Uterus (tissue), 4 donors: ENCODE measurements around the gene TEX261. TPM values are rescaled to one million over a fixed set of nuclear protein-coding genes. Genes with fewer than 3 reads are reported as not detected.

Source experiments
- DNase-seq, 2 donors: peaks; one replicate each; pipeline ENCODE4 v3.0.0-alpha.2; 2019 to 2020
- H3K27ac ChIP-seq, 2 donors: fragments of 200-600 bp; sonication (generic); 1 replicate in 1 of 2; 2 replicates in 1 of 2; pipeline ENCODE4 v1.5.1; 2016 to 2018
- H3K27me3 ChIP-seq, 2 donors: fragments of 200-600 bp; sonication (generic); one replicate each; pipeline ENCODE4 v1.5.1; 2018 to 2019; ENCODE audit warnings: control low read depth in 1 of 2
- H3K36me3 ChIP-seq, 2 donors: fragments of 200-600 bp; sonication (generic); one replicate each; pipeline ENCODE4 v1.5.1; 2019; ENCODE audit warnings: control low read depth in 1 of 2
- H3K4me1 ChIP-seq, 2 donors: fragments of 200-600 bp; sonication (generic); one replicate each; pipeline ENCODE4 v1.5.1; 2018 to 2019; ENCODE audit warnings: control low read depth in 1 of 2
- H3K4me3 ChIP-seq, 2 donors: fragments of 200-600 bp; sonication (generic); 1 replicate in 1 of 2; 2 replicates in 1 of 2; pipeline ENCODE4 v1.5.1; 2018 to 2019; ENCODE audit warnings: mild to moderate bottlenecking in 1 of 2
- H3K9me3 ChIP-seq, 2 donors: fragments of 200-600 bp; sonication (generic); one replicate each; pipeline ENCODE4 v1.5.1; 2019; ENCODE audit warnings: control low read depth in 1 of 2
- CTCF ChIP-seq, 4 experiments: fragments of 200-600 bp in 2 of 4; fragments of 450-650 bp in 2 of 4; sonication (generic) in 2 of 4; IDR thresholded peaks; one replicate each; pipeline ENCODE4 v1.5.1; 2016 to 2019; ENCODE audit warnings: antibody characterized with exemption in 4 of 4, mild to moderate bottlenecking in 2 of 4, moderate library complexity in 1 of 4
- POLR2A ChIP-seq, 2 donors: fragments of 450-650 bp; IDR thresholded peaks; one replicate each; pipeline ENCODE4 v1.6.1; 2016; ENCODE audit warnings: antibody characterized with exemption in 2 of 2, mild to moderate bottlenecking in 1 of 2, moderate library complexity in 1 of 2
- intact Hi-C: fragments of 100-400 bp; cut with DNase I; formaldehyde crosslinking; loops from one replicate; pipeline ENCODE4 v1.15.1; 2023; ENCODE audit warnings: low total_unique reads
- total RNA-seq, 4 donors: library from RNA; depleted of rRNA in 3 of 4; stranded (reverse); fragments of >200 nt in 3 of 4; gene quantifications; one replicate each; pipeline versions ENCODE4 v1.1.0 to v1.2.4, GENCODE V29; 2014 to 2023
- donor health status: DM: yes; HTN: yes; CAD: no.

Gene TEX261
- total RNA-seq, 4 donors from 2014 or later: 10.2 to 81.8 (median 53.7) TPM

- no peak overlapping the region for H3K4me3 ChIP-seq
- DNase-seq: no peak
- no peak overlapping the region for H3K27ac ChIP-seq
- peaks cover 0 to 4% of the 10 kb centered on the region in 2 donors for H3K4me1 ChIP-seq
- no peaks in the 10 kb centered on the region for H3K9me3 ChIP-seq
- intact Hi-C loops: no loop called here
- H3K36me3 ChIP-seq: no peaks in the 10 kb centered on the region
- TF ChIP-seq POLR2A (IDR thresholded peaks at IDR 0.05) (no peak), CTCF (IDR thresholded peaks at IDR 0.05) (no peak)
- H3K27me3 ChIP-seq: peaks cover 0 to 5% of the 10 kb centered on the region in 2 donors
Observed at GRCh38 chr2:70966681-70967080, 28.0 kb downstream of the TEX261 start.

DNA sequence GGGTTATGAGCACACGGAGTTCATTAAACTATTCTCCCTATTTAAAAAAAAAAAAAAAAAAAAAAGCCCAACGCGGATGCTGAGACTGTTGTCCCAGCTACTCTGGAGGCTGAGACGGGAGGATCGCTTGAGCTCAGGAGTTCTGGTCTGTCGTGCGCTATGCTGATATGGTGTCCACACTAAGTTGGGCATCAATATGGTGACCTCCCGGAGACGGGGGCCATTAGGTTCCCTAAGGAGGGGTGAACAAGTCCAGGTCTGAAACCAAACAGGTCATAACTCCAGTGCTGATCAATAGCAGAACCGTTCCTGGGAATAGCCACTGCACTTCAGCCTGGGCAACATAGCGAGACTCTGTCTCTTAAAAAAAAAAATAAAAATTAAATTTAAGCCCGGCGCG, 29.2 kb downstream of the TEX261 start:
- H3K4me3 ChIP-seq: peak overlapping the region; percentile 29 to 47
- no peak overlapping the region for H3K27ac ChIP-seq
- peak in 1 of 2 donors; percentile 15 for DNase-seq
- H3K9me3 ChIP-seq: no peaks in the 10 kb centered on the region
- peaks cover 0 to 4% of the 10 kb centered on the region in 2 donors for H3K4me1 ChIP-seq
- no peak for TF ChIP-seq CTCF (IDR thresholded peaks at IDR 0.05)
- no peak for TF ChIP-seq POLR2A (IDR thresholded peaks at IDR 0.05)
- H3K27me3 ChIP-seq: peaks cover 0 to 5% of the 10 kb centered on the region in 2 donors
- no peaks in the 10 kb centered on the region for H3K36me3 ChIP-seq
- intact Hi-C loops: no loop called here

GRCh38 chr2:70964596-70965386, 29.9 kb downstream of the TEX261 start:
- no peak overlapping the region for H3K27ac ChIP-seq
- peaks cover 0 to 4% of the 10 kb centered on the region in 2 donors for H3K4me1 ChIP-seq
- no peak for TF ChIP-seq POLR2A (IDR thresholded peaks at IDR 0.05)
- TF ChIP-seq CTCF (IDR thresholded peaks at IDR 0.05): peak; percentile 77 to 87 (median 80)
- intact Hi-C loops: no loop called here
- no peaks in the 10 kb centered on the region for H3K36me3 ChIP-seq
- H3K4me3 ChIP-seq: peak overlapping the region; percentile 29 to 47
- H3K9me3 ChIP-seq: no peaks in the 10 kb centered on the region
- H3K27me3 ChIP-seq: peaks cover 0 to 5% of the 10 kb centered on the region in 2 donors
- peak; percentile 72 to 80 for DNase-seq

GRCh38 chr2:70964133-70964532, 30.5 kb downstream of the TEX261 start:
- intact Hi-C loops: no loop called here
- H3K27me3 ChIP-seq: peaks cover 0 to 5% of the 10 kb centered on the region in 2 donors

More at GRCh38 chr2:70964133-70964532, 30.5 kb downstream of the TEX261 start:
- Histone ChIP-seq H3K4me3 (no peak overlapping the region), H3K9me3 (no peaks in the 10 kb centered on the region), H3K4me1 (peaks cover 0 to 4% of the 10 kb centered on the region in 2 donors), H3K27ac (no peak overlapping the region), H3K36me3 (no peaks in the 10 kb centered on the region)
- DNase-seq: no peak
- TF ChIP-seq POLR2A (IDR thresholded peaks at IDR 0.05): no peak
- TF ChIP-seq CTCF (IDR thresholded peaks at IDR 0.05): no peak
